ENCODE data around the gene MIDN. TPM values are rescaled to one million over a fixed set of nuclear protein-coding genes. Genes with fewer than 3 reads are reported as not detected.

MIDN gene
- total RNA-seq, 2 experiments from 2014 or later, result 58.0 to 65.7 TPM

- H3K9me3 Mint-ChIP-seq, result no peaks in the 10 kb centered on the region
- H3K27ac Mint-ChIP-seq, result peak within 1 kb of the TSS; percentile 72
- peaks cover 9% of the 10 kb centered on the region for H3K36me3 Mint-ChIP-seq (ENCODE audit: low read depth)
- no peak for DNase-seq
- peaks cover 32% of the 10 kb centered on the region for H3K4me1 Mint-ChIP-seq
- peaks cover 23% of the 10 kb centered on the region for H3K27me3 Mint-ChIP-seq
- peak within 1 kb of the TSS; percentile 66 for H3K4me3 Mint-ChIP-seq
- CTCF ChIA-PET, result interaction anchor here (0.8 to 1.1 kb wide), 2 partner anchors 29 to 35 kb away, joined by 3 read pairs; no protein-coding TSS in a partner anchor
- POLR2A ChIA-PET, result no interaction called here
Observed at GRCh38 chr19:1237754-1238368, 10.5 kb upstream of the MIDN start, which contains the start of gene CBARP. Gene CBARP, minus strand, starts transcription at chr19:1238005. Its CDS starts 1,905 bp downstream, at chr19:1236100.

- H3K9me3 Mint-ChIP-seq, result no peaks in the 10 kb centered on the region
- peaks cover 23% of the 10 kb centered on the region for H3K27me3 Mint-ChIP-seq
- DNase-seq, result no peak
- peaks cover 39% of the 10 kb centered on the region for H3K4me1 Mint-ChIP-seq
- ChIA-PET CTCF (interaction anchor here (0.8 to 1.1 kb wide), 3 partner anchors 28 to 60 kb away, joined by 3 read pairs; no protein-coding TSS in a partner anchor), POLR2A (interaction anchor here (0.6 to 0.7 kb wide), 2 partner anchors 25 to 150 kb away, joined by 3 read pairs; no protein-coding TSS in a partner anchor)
- peak overlapping the region; percentile 72 for H3K27ac Mint-ChIP-seq
- H3K36me3 Mint-ChIP-seq (ENCODE audit: low read depth), result peaks cover 9% of the 10 kb centered on the region
- peak overlapping the region; percentile 66 for H3K4me3 Mint-ChIP-seq
Observed at GRCh38 chr19:1238369-1239303, 9.7 kb upstream of the MIDN start.

- H3K4me3 Mint-ChIP-seq, result peak overlapping the region; percentile 66
- peaks cover 23% of the 10 kb centered on the region for H3K27me3 Mint-ChIP-seq
- H3K4me1 Mint-ChIP-seq, result peaks cover 39% of the 10 kb centered on the region
- ChIA-PET CTCF (no interaction called here), POLR2A (interaction anchor here (0.6 to 0.7 kb wide), 2 partner anchors 26 to 151 kb away, joined by 3 read pairs; no protein-coding TSS in a partner anchor)
- H3K36me3 Mint-ChIP-seq (ENCODE audit: low read depth), result peaks cover 9% of the 10 kb centered on the region
- H3K27ac Mint-ChIP-seq, result peak overlapping the region; percentile 50
- H3K9me3 Mint-ChIP-seq, result no peaks in the 10 kb centered on the region
- no peak for DNase-seq
Observed at GRCh38 chr19:1239420-1239795, 9.0 kb upstream of the MIDN start.

- H3K27me3 Mint-ChIP-seq, result peaks cover 23% of the 10 kb centered on the region
- H3K27ac Mint-ChIP-seq, result no peak overlapping the region
- H3K4me3 Mint-ChIP-seq, result peak overlapping the region; percentile 79
- ChIA-PET CTCF (interaction anchor here (0.7 to 7.5 kb wide), 8 partner anchors 15 to 300 kb away, joined by 3 to 299 read pairs (median 4); partner anchors contain the start of genes CIRBP, FAM174C and WDR18), POLR2A (no interaction called here)
- peaks cover 11% of the 10 kb centered on the region for H3K36me3 Mint-ChIP-seq (ENCODE audit: low read depth)
- H3K9me3 Mint-ChIP-seq, result no peaks in the 10 kb centered on the region
- DNase-seq, result peak; percentile 86
- peaks cover 43% of the 10 kb centered on the region for H3K4me1 Mint-ChIP-seq
Observed at GRCh38 chr19:1239796-1240737, 8.3 kb upstream of the MIDN start.

- POLR2A ChIA-PET, result interaction anchor here (1.0 to 1.5 kb wide), 2 partner anchors 28 to 49 kb away, joined by 3 to 8 read pairs; partner anchors contain the start of gene CIRBP
- peak overlapping the region; percentile 71 for H3K27ac Mint-ChIP-seq
- CTCF ChIA-PET, result interaction anchor here (0.7 to 7.5 kb wide), 8 partner anchors 16 to 301 kb away, joined by 3 to 299 read pairs (median 4); partner anchors contain the start of genes CIRBP, FAM174C and WDR18
- H3K9me3 Mint-ChIP-seq, result no peaks in the 10 kb centered on the region
- peaks cover 43% of the 10 kb centered on the region for H3K4me1 Mint-ChIP-seq
- H3K4me3 Mint-ChIP-seq, result peak overlapping the region; percentile 79
- DNase-seq, result no peak
- H3K36me3 Mint-ChIP-seq (ENCODE audit: low read depth), result peaks cover 11% of the 10 kb centered on the region
- peaks cover 23% of the 10 kb centered on the region for H3K27me3 Mint-ChIP-seq
Observed at GRCh38 chr19:1240925-1241324, 7.5 kb upstream of the MIDN start.

- peak within 1 kb of the TSS; percentile 86 for H3K4me3 Mint-ChIP-seq
- peaks cover 11% of the 10 kb centered on the region for H3K36me3 Mint-ChIP-seq (ENCODE audit: low read depth)
- ChIA-PET POLR2A (interaction anchor here (0.7 to 1.5 kb wide), 3 partner anchors 12 to 49 kb away, joined by 3 to 8 read pairs (median 4); partner anchors contain the start of gene CIRBP), CTCF (interaction anchor here (1.2 to 7.5 kb wide), 5 partner anchors 16 to 257 kb away, joined by 3 to 299 read pairs (median 6); partner anchors contain the start of genes CIRBP, FAM174C and WDR18)
- peak; percentile 90 for DNase-seq
- H3K4me1 Mint-ChIP-seq, result peaks cover 45% of the 10 kb centered on the region
- H3K27me3 Mint-ChIP-seq, result peaks cover 20% of the 10 kb centered on the region
- H3K27ac Mint-ChIP-seq, result peak within 1 kb of the TSS; percentile 92
- H3K9me3 Mint-ChIP-seq, result no peaks in the 10 kb centered on the region
Observed at GRCh38 chr19:1241417-1242095, 6.8 kb upstream of the MIDN start, which contains the start of gene ATP5F1D. Gene ATP5F1D, plus strand, starts transcription at chr19:1241751. Its CDS starts 100 bp downstream, at chr19:1241851.

GRCh38 chr19:1243768-1244692 lies 4.4 kb upstream of the MIDN start:
- H3K36me3 Mint-ChIP-seq (ENCODE audit: low read depth), result peaks cover 5% of the 10 kb centered on the region
- CTCF ChIA-PET, result interaction anchor here (0.6 to 7.5 kb wide), 43 partner anchors 8 to 446 kb away, joined by 3 to 299 read pairs (median 4); partner anchors contain the start of genes ARHGAP45, CIRBP, FAM174C and POLR2E
- peak overlapping the region; percentile 57 for H3K4me3 Mint-ChIP-seq
- peaks cover 37% of the 10 kb centered on the region for H3K4me1 Mint-ChIP-seq
- POLR2A ChIA-PET, result interaction anchor here (0.5 to 2.7 kb wide), 5 partner anchors 15 to 198 kb away, joined by 3 to 45 read pairs (median 7); partner anchors contain the start of gene CIRBP
- peak overlapping the region; percentile 90 for H3K27ac Mint-ChIP-seq
- no peaks in the 10 kb centered on the region for H3K9me3 Mint-ChIP-seq
- DNase-seq, result peak; percentile 88
- peaks cover 8% of the 10 kb centered on the region for H3K27me3 Mint-ChIP-seq

GRCh38 chr19:1244693-1245451 lies 3.5 kb upstream of the MIDN start:
- H3K36me3 Mint-ChIP-seq (ENCODE audit: low read depth), result peaks cover 5% of the 10 kb centered on the region
- no peaks in the 10 kb centered on the region for H3K9me3 Mint-ChIP-seq
- ChIA-PET POLR2A (interaction anchor here (0.5 to 2.7 kb wide), 4 partner anchors 22 to 197 kb away, joined by 4 to 45 read pairs (median 14); partner anchors contain the start of gene CIRBP), CTCF (interaction anchor here (0.6 to 7.5 kb wide), 40 partner anchors 9 to 447 kb away, joined by 3 to 299 read pairs (median 4); partner anchors contain the start of genes ARHGAP45, CIRBP, FAM174C and POLR2E)
- peak overlapping the region; percentile 90 for H3K27ac Mint-ChIP-seq
- H3K27me3 Mint-ChIP-seq, result peaks cover 2% of the 10 kb centered on the region
- DNase-seq, result no peak
- H3K4me3 Mint-ChIP-seq, result peak overlapping the region; percentile 57
- peaks cover 32% of the 10 kb centered on the region for H3K4me1 Mint-ChIP-seq

GRCh38 chr19:1245494-1246264 lies 2.7 kb upstream of the MIDN start:
- POLR2A ChIA-PET, result interaction anchor here (2.7 kb wide), 1 partner anchor 24 kb away, joined by 45 read pairs; the partner anchor contains the start of gene CIRBP
- Mint-ChIP-seq H3K4me3 (no peak overlapping the region), H3K4me1 (peaks cover 30% of the 10 kb centered on the region), H3K27ac (peak overlapping the region; percentile 19), H3K36me3 (ENCODE audit: low read depth) (peaks cover 5% of the 10 kb centered on the region), H3K9me3 (no peaks in the 10 kb centered on the region), H3K27me3 (peaks cover 2% of the 10 kb centered on the region)
- CTCF ChIA-PET, result interaction anchor here (2.9 to 7.5 kb wide), 2 partner anchors 19 to 28 kb away, joined by 34 to 299 read pairs; partner anchors contain the start of genes CIRBP and FAM174C
- DNase-seq, result no peak
